ENCODE measurements around the gene KDF1.

The KDF1 gene

GRCh38 chr1:26900001-26900814 lies 60.1 kb downstream of the KDF1 start, which contains the start of gene GPATCH3:
GPATCH3 (minus strand) TSS chr1:26900467; CDS start chr1:26900442, 25 bp downstream.
- TF ChIP-seq GATA2 (IDR thresholded peaks at IDR 0.05; ENCODE audit: low read depth, low read length) (no peak), GATA3 (IDR thresholded peaks at IDR 0.05; ENCODE audit: low read depth, low read length) (no peak)

All from SH-SY5Y (cell line).